NCI-H146 treated with DMSO at 0.1 percent for 48 hours (cell line): Measurements from ENCODE around the gene NCKIPSD.
A peak's percentile ranks its signal among the peaks of the same experiment; 100 is the strongest.

ENCODE experiments used
- DNase-seq: peaks from one replicate; lab custom pipeline; 2025; ENCODE audit not compliant: unreplicated experiment; lab: John Stamatoyannopoulos, UW

The NCKIPSD gene

GRCh38 chr3:48650723-48651122 is 35.0 kb downstream of the NCKIPSD start:
- DNase-seq: no peak

- no peak for DNase-seq
Measured at GRCh38 chr3:48648188-48648850, 37.4 kb downstream of the NCKIPSD start.

- DNase-seq: no peak
Measured at GRCh38 chr3:48647714-48648113, 38.0 kb downstream of the NCKIPSD start.

GRCh38 chr3:48644898-48645760 is 40.6 kb downstream of the NCKIPSD start:
- no peak for DNase-seq

GRCh38 chr3:48642605-48643004 is 43.1 kb downstream of the NCKIPSD start:
- DNase-seq: no peak

GRCh38 chr3:48641396-48641795 is 44.3 kb downstream of the NCKIPSD start:
- no peak for DNase-seq

GRCh38 chr3:48639944-48640606 is 45.6 kb downstream of the NCKIPSD start:
- no peak for DNase-seq

- DNase-seq: no peak
Measured at GRCh38 chr3:48637305-48637704, 48.4 kb downstream of the NCKIPSD start.

- DNase-seq: no peak
Measured at GRCh38 chr3:48636149-48636655, 49.5 kb downstream of the NCKIPSD start.

GRCh38 chr3:48635222-48636021 is 50.3 kb downstream of the NCKIPSD start, which contains the start of gene SLC26A6:
SLC26A6 (minus strand) TSS chr3:48635461; CDS start chr3:48635393, 68 bp downstream.
- DNase-seq: peak; percentile 80

- no peak for DNase-seq
Measured at GRCh38 chr3:48634661-48635221, 51.0 kb downstream of the NCKIPSD start.

- no peak for DNase-seq
Measured at GRCh38 chr3:48633743-48634142, 52.0 kb downstream of the NCKIPSD start.

- no peak for DNase-seq
Measured at GRCh38 chr3:48633256-48633655, 52.5 kb downstream of the NCKIPSD start.

- DNase-seq: no peak
Measured at GRCh38 chr3:48631516-48632448, 53.9 kb downstream of the NCKIPSD start.

- no peak for DNase-seq
Measured at GRCh38 chr3:48630833-48631232, 54.9 kb downstream of the NCKIPSD start.

- no peak for DNase-seq
Measured at GRCh38 chr3:48630407-48630806, 55.3 kb downstream of the NCKIPSD start.

GRCh38 chr3:48629894-48630293 is 55.8 kb downstream of the NCKIPSD start:
- no peak for DNase-seq

GRCh38 chr3:48628277-48629017 is 57.3 kb downstream of the NCKIPSD start:
- DNase-seq: no peak

GRCh38 chr3:48625600-48625999 is 60.1 kb downstream of the NCKIPSD start:
- no peak for DNase-seq
